Neuron (in vitro differentiated cells): ENCODE data around the gene ABCA8.

Experiments used
- H2AFZ ChIP-seq: one replicate; pipeline ENCODE4 v1.6.1; 2013; ENCODE audit warnings: low read depth, mild to moderate bottlenecking, inconsistent platforms, low read length, moderate library complexity
- H3K27me3 ChIP-seq: one replicate; pipeline ENCODE4 v1.6.1; 2013; ENCODE audit warnings: low read length; ENCODE audit not compliant: insufficient read depth
- H3K36me3 ChIP-seq: one replicate; pipeline ENCODE4 v1.6.1; 2013; ENCODE audit warnings: low read length; ENCODE audit not compliant: insufficient read depth
- H3K4me1 ChIP-seq: one replicate; pipeline ENCODE4 v1.6.1; 2013; ENCODE audit warnings: low read length; ENCODE audit not compliant: insufficient read depth
- H3K4me3 ChIP-seq: 2 replicates; pipeline ENCODE4 v1.5.1; 2013; ENCODE audit warnings: mild to moderate bottlenecking, low read length, moderate library complexity
- H3K9me3 ChIP-seq: one replicate; pipeline ENCODE4 v1.6.1; 2013; ENCODE audit warnings: low read length

ABCA8 gene

GRCh38 chr17:68927516-68927915, 27.7 kb downstream of the ABCA8 start:
- no peak overlapping the region for H2AFZ ChIP-seq

GRCh38 chr17:68924793-68925720, 30.1 kb downstream of the ABCA8 start:
- Histone ChIP-seq H3K4me1 (no peaks in the 10 kb centered on the region), H3K36me3 (no peaks in the 10 kb centered on the region), H3K9me3 (no peaks in the 10 kb centered on the region), H3K4me3 (no peak overlapping the region), H2AFZ (no peak overlapping the region), H3K27me3 (no peaks in the 10 kb centered on the region)

More at GRCh38 chr17:68927516-68927915, 27.7 kb downstream of the ABCA8 start:
- Histone ChIP-seq H3K27me3 (no peaks in the 10 kb centered on the region), H3K4me1 (no peaks in the 10 kb centered on the region), H3K4me3 (no peak overlapping the region), H3K9me3 (no peaks in the 10 kb centered on the region), H3K36me3 (peaks cover 2% of the 10 kb centered on the region)

GRCh38 chr17:68910789-68911431, 44.3 kb downstream of the ABCA8 start:
- Histone ChIP-seq H3K4me1 (peaks cover under 1% of the 10 kb centered on the region), H2AFZ (no peak overlapping the region), H3K4me3 (no peak overlapping the region), H3K9me3 (peaks cover 2% of the 10 kb centered on the region), H3K27me3 (no peaks in the 10 kb centered on the region), H3K36me3 (peaks cover 6% of the 10 kb centered on the region)

- peaks cover 3% of the 10 kb centered on the region for H3K4me1 ChIP-seq
- H3K9me3 ChIP-seq = peaks cover 2% of the 10 kb centered on the region
- H3K4me3 ChIP-seq = no peak overlapping the region
- H3K36me3 ChIP-seq = no peaks in the 10 kb centered on the region
- no peaks in the 10 kb centered on the region for H3K27me3 ChIP-seq
- H2AFZ ChIP-seq = no peak overlapping the region
These were observed 44.9 kb downstream of the ABCA8 start for GRCh38 chr17:68910251-68910705.

GRCh38 chr17:68909066-68909465, 46.1 kb downstream of the ABCA8 start:
- Histone ChIP-seq H3K9me3 (peaks cover 1% of the 10 kb centered on the region), H2AFZ (no peak overlapping the region), H3K27me3 (no peaks in the 10 kb centered on the region), H3K4me3 (no peak overlapping the region), H3K36me3 (peaks cover 2% of the 10 kb centered on the region), H3K4me1 (peaks cover 3% of the 10 kb centered on the region)

- H3K27me3 ChIP-seq = no peaks in the 10 kb centered on the region
- H3K9me3 ChIP-seq = no peaks in the 10 kb centered on the region
- peaks cover 2% of the 10 kb centered on the region for H3K36me3 ChIP-seq
- H3K4me3 ChIP-seq = no peak overlapping the region
- H2AFZ ChIP-seq = no peak overlapping the region
- peaks cover 3% of the 10 kb centered on the region for H3K4me1 ChIP-seq
These were observed 47.1 kb downstream of the ABCA8 start for GRCh38 chr17:68908045-68908444.

- Histone ChIP-seq H3K27me3 (no peaks in the 10 kb centered on the region), H3K4me3 (no peak overlapping the region), H2AFZ (no peak overlapping the region), H3K4me1 (peaks cover 3% of the 10 kb centered on the region), H3K36me3 (peaks cover 6% of the 10 kb centered on the region), H3K9me3 (no peaks in the 10 kb centered on the region)
These were observed 48.6 kb downstream of the ABCA8 start for GRCh38 chr17:68906638-68907037.

- Histone ChIP-seq H3K4me3 (no peak overlapping the region), H3K9me3 (peaks cover 1% of the 10 kb centered on the region), H2AFZ (no peak overlapping the region), H3K27me3 (no peaks in the 10 kb centered on the region), H3K4me1 (peaks cover 3% of the 10 kb centered on the region), H3K36me3 (peaks cover 6% of the 10 kb centered on the region)
These were observed 51.9 kb downstream of the ABCA8 start for GRCh38 chr17:68903286-68903685.

- Histone ChIP-seq H3K27me3 (no peaks in the 10 kb centered on the region), H3K36me3 (peaks cover 4% of the 10 kb centered on the region), H3K4me1 (no peaks in the 10 kb centered on the region), H3K9me3 (peaks cover 4% of the 10 kb centered on the region), H2AFZ (no peak overlapping the region), H3K4me3 (no peak overlapping the region)
These were observed 57.6 kb downstream of the ABCA8 start for GRCh38 chr17:68897557-68897956.

GRCh38 chr17:68892658-68893057, 62.5 kb downstream of the ABCA8 start:
- Histone ChIP-seq H3K9me3 (peaks cover under 1% of the 10 kb centered on the region), H3K36me3 (peaks cover 2% of the 10 kb centered on the region), H3K4me3 (no peak overlapping the region), H2AFZ (no peak overlapping the region), H3K27me3 (no peaks in the 10 kb centered on the region), H3K4me1 (no peaks in the 10 kb centered on the region)

- no peak overlapping the region for H3K4me3 ChIP-seq
- no peak overlapping the region for H2AFZ ChIP-seq
- H3K27me3 ChIP-seq = no peaks in the 10 kb centered on the region
- no peaks in the 10 kb centered on the region for H3K4me1 ChIP-seq
- H3K36me3 ChIP-seq = peaks cover 4% of the 10 kb centered on the region
- H3K9me3 ChIP-seq = no peaks in the 10 kb centered on the region
These were observed 63.0 kb downstream of the ABCA8 start for GRCh38 chr17:68892193-68892592.

GRCh38 chr17:68886401-68886800, 68.8 kb downstream of the ABCA8 start:
- Histone ChIP-seq H3K9me3 (no peaks in the 10 kb centered on the region), H3K27me3 (no peaks in the 10 kb centered on the region), H3K4me3 (no peak overlapping the region), H3K4me1 (no peaks in the 10 kb centered on the region), H2AFZ (no peak overlapping the region), H3K36me3 (peaks cover 24% of the 10 kb centered on the region)

- no peak overlapping the region for H3K4me3 ChIP-seq
- H3K4me1 ChIP-seq = no peaks in the 10 kb centered on the region
- peaks cover 5% of the 10 kb centered on the region for H3K9me3 ChIP-seq
These were observed 70.3 kb downstream of the ABCA8 start for GRCh38 chr17:68884888-68885287.

More at GRCh38 chr17:68884888-68885287, 70.3 kb downstream of the ABCA8 start:
- Histone ChIP-seq H2AFZ (no peak overlapping the region), H3K36me3 (peaks cover 34% of the 10 kb centered on the region), H3K27me3 (no peaks in the 10 kb centered on the region)
